ENCODE data around the gene SIRT6.

DNA sequence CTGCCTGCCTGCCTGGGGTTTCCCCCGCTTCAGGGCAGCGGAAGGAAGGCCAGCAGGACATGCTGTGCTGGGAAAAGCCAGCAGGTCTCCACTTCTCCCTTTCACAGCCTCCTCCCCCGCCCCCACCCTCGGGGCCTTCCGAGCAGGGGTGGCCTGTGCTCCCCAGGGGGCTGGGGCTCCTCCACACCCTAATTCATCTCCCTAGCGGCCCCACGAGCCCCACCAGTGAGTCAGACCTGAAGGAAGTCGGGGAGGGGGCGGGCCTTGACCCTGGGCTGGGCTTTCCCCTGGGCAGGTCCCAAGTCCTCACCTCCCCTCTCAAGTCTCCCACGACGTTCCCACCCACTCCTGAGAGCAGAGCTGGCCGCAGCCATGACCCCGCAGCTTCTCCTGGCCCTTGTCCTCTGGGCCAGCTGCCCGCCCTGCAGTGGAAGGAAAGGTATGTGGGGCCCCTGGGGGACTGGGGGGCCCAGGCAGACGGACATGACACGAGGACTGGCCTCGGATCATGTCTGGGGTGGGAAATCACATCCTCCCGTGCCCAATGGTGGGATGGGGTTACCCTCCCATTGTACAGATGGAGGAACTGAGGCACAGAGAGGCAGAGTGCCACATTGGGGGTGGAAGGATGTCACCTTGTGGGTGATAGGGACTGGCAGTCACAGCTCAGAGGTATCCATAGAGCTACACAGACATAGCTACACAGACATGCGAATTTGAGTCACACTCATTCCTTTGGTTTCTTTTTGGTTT, 47.0 kb upstream of the SIRT6 start, which contains the start of gene EBI3:
- TF ChIP-seq POLR2A (IDR thresholded peaks at IDR 0.05), result no peak
- TF ChIP-seq, protein P1, sequence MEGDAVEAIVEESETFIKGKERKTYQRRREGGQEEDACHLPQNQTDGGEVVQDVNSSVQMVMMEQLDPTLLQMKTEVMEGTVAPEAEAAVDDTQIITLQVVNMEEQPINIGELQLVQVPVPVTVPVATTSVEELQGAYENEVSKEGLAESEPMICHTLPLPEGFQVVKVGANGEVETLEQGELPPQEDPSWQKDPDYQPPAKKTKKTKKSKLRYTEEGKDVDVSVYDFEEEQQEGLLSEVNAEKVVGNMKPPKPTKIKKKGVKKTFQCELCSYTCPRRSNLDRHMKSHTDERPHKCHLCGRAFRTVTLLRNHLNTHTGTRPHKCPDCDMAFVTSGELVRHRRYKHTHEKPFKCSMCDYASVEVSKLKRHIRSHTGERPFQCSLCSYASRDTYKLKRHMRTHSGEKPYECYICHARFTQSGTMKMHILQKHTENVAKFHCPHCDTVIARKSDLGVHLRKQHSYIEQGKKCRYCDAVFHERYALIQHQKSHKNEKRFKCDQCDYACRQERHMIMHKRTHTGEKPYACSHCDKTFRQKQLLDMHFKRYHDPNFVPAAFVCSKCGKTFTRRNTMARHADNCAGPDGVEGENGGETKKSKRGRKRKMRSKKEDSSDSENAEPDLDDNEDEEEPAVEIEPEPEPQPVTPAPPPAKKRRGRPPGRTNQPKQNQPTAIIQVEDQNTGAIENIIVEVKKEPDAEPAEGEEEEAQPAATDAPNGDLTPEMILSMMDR (IDR thresholded peaks at IDR 0.05 in 8 of 11, conservative IDR thresholded peaks at IDR 0.05 in 3 of 11), result no peak
- peak; percentile 9 to 67 (median 56) for TF ChIP-seq POLR2AphosphoS5 (IDR thresholded peaks at IDR 0.05)

All from spleen (tissue), 7 donors.